ENCODE results near the gene TSHZ2.
"Not testable (repeated sequence)": the region's sequence is repeated elsewhere in the genome, so short reads cannot be mapped to it uniquely, and the experiment has no call there.

Gene TSHZ2

DNA sequence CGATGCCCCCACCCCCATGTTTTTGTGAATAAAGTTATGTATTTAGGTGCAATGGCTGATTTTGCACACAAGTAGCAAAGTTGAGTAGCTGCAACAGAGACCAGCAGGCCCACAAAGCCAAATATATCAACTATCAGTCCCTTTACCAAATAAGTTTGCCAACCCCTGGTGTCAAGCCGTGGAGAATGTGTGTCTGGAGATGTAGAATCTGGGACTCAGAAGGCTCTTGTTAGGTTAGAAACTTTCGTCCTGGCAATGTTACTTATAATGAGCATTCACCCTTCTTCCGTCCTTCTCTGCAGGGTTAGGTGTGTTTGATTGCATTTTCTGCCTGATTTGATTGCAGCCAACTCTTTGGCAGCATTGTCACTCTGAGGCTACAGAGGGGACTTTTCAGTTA lies 563.7 kb downstream of the TSHZ2 start:
- Histone ChIP-seq H3K4me3 (ENCODE audit: low read depth, low read length, poor library complexity, severe bottlenecking) (no peak overlapping the region), H4K20me1 (ENCODE audit: insufficient read depth, low read length) (no peaks in the 10 kb centered on the region), H2AFZ (ENCODE audit: low read length) (no peak overlapping the region), H3K4me2 (ENCODE audit: low read length) (no peak overlapping the region), H3K36me3 (ENCODE audit: insufficient read depth, low read length) (no peaks in the 10 kb centered on the region), H3K9ac (ENCODE audit: low read length) (no peak overlapping the region), H3K27me3 (ENCODE audit: insufficient read depth, low read length) (no peaks in the 10 kb centered on the region), H3K79me2 (ENCODE audit: insufficient read depth, low read length) (no peaks in the 10 kb centered on the region), H3K9me3 (ENCODE audit: low read length) (peaks cover 4% of the 10 kb centered on the region; the same call in 1 of the 2 replicates), H3K27ac (ENCODE audit: low read depth, low read length, poor library complexity, severe bottlenecking) (no peak overlapping the region), H3F3A (ENCODE audit: insufficient read depth, low read length) (no peaks in the 10 kb centered on the region), H3K4me1 (ENCODE audit: insufficient read depth, low read length, severe bottlenecking) (peaks cover 16% of the 10 kb centered on the region), H3K9me2 (ENCODE audit: low read depth, low read length) (no peaks in the 10 kb centered on the region)
- TF ChIP-seq EZH2 (IDR thresholded peaks at IDR 0.05; ENCODE audit: borderline replicate concordance, low read length) = no peak
- TF ChIP-seq, protein P1, sequence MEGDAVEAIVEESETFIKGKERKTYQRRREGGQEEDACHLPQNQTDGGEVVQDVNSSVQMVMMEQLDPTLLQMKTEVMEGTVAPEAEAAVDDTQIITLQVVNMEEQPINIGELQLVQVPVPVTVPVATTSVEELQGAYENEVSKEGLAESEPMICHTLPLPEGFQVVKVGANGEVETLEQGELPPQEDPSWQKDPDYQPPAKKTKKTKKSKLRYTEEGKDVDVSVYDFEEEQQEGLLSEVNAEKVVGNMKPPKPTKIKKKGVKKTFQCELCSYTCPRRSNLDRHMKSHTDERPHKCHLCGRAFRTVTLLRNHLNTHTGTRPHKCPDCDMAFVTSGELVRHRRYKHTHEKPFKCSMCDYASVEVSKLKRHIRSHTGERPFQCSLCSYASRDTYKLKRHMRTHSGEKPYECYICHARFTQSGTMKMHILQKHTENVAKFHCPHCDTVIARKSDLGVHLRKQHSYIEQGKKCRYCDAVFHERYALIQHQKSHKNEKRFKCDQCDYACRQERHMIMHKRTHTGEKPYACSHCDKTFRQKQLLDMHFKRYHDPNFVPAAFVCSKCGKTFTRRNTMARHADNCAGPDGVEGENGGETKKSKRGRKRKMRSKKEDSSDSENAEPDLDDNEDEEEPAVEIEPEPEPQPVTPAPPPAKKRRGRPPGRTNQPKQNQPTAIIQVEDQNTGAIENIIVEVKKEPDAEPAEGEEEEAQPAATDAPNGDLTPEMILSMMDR (IDR thresholded peaks at IDR 0.05; ENCODE audit: low read length) = no peak

DNA sequence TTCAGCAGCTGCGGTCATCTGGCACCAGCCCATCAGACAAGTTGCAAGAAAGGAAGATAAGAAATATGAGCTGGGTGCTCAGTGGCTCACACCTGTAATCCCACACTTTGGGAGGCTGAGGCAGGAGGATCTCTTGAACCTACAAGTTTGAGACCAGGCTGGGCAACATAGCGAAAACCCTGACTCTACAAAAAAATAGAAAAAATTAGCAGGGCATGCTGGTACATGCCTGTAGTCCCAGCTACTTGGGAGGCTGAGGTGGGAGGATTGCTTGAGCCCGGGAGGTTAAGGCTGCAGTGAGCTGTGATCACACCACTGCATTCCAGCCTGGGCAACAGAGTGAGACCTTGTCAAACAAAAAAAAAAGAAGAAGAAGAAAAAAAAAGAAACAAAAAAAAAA lies 564.2 kb downstream of the TSHZ2 start:
- H3K4me3 ChIP-seq (ENCODE audit: low read depth, low read length, poor library complexity, severe bottlenecking); H3K4me2 ChIP-seq (ENCODE audit: low read length); H3F3A ChIP-seq (ENCODE audit: insufficient read depth, low read length); H4K20me1 ChIP-seq (ENCODE audit: insufficient read depth, low read length); H3K27me3 ChIP-seq (ENCODE audit: insufficient read depth, low read length); H3K36me3 ChIP-seq (ENCODE audit: insufficient read depth, low read length); H3K9me3 ChIP-seq (ENCODE audit: low read length); H3K9ac ChIP-seq (ENCODE audit: low read length); H3K27ac ChIP-seq (ENCODE audit: low read depth, low read length, poor library complexity, severe bottlenecking); H3K9me2 ChIP-seq (ENCODE audit: low read depth, low read length); H2AFZ ChIP-seq (ENCODE audit: low read length); H3K79me2 ChIP-seq (ENCODE audit: insufficient read depth, low read length): not testable (repeated sequence)
- peaks cover 16% of the 10 kb centered on the region for H3K4me1 ChIP-seq (ENCODE audit: insufficient read depth, low read length, severe bottlenecking)

DNA sequence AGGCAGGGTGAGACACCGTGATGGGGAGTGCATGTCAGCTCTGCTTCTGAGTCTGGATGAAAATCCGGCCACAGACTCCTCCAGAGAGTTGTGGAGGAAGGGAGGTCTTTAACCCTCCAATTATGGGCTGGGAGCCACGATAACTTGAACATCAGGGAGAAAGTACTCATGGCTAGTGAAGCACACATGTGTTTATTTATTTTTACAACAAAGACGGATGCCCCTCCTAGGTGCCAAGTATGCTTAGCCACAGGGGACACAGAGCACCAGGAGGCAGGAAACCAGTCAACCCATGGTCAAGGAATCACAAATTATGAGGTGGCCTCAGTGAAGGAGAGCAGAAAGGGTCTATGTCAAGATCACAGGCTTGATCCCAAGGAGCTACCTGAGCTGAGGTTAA lies 567.4 kb downstream of the TSHZ2 start:
- no peaks in the 10 kb centered on the region for H3K27me3 ChIP-seq (ENCODE audit: insufficient read depth, low read length)
- H3K79me2 ChIP-seq (ENCODE audit: insufficient read depth, low read length) = no peaks in the 10 kb centered on the region
- no peaks in the 10 kb centered on the region for H3K9me2 ChIP-seq (ENCODE audit: low read depth, low read length)
- H3K27ac ChIP-seq (ENCODE audit: low read depth, low read length, poor library complexity, severe bottlenecking) = no peak overlapping the region
- H3F3A ChIP-seq (ENCODE audit: insufficient read depth, low read length) = no peaks in the 10 kb centered on the region
- no peaks in the 10 kb centered on the region for H3K4me1 ChIP-seq (ENCODE audit: insufficient read depth, low read length, severe bottlenecking)
- no peaks in the 10 kb centered on the region for H3K9me3 ChIP-seq (ENCODE audit: low read length)
- H4K20me1 ChIP-seq (ENCODE audit: insufficient read depth, low read length) = no peaks in the 10 kb centered on the region
- no peak overlapping the region for H2AFZ ChIP-seq (ENCODE audit: low read length)
- no peak overlapping the region for H3K9ac ChIP-seq (ENCODE audit: low read length)
- TF ChIP-seq EZH2 (IDR thresholded peaks at IDR 0.05; ENCODE audit: borderline replicate concordance, low read length) = no peak
- no peak overlapping the region for H3K4me3 ChIP-seq (ENCODE audit: low read depth, low read length, poor library complexity, severe bottlenecking)
- H3K4me2 ChIP-seq (ENCODE audit: low read length) = no peak overlapping the region
- no peaks in the 10 kb centered on the region for H3K36me3 ChIP-seq (ENCODE audit: insufficient read depth, low read length)

All from OCI-LY1 (cell line).